NCI-H2196 (cell line): ENCODE data around the gene GRAMD1A.

Experiments used
- DNase-seq: peaks from one replicate; lab custom pipeline; 2025; ENCODE audit not compliant: unreplicated experiment; lab: John Stamatoyannopoulos, UW

GRAMD1A gene

DNA sequence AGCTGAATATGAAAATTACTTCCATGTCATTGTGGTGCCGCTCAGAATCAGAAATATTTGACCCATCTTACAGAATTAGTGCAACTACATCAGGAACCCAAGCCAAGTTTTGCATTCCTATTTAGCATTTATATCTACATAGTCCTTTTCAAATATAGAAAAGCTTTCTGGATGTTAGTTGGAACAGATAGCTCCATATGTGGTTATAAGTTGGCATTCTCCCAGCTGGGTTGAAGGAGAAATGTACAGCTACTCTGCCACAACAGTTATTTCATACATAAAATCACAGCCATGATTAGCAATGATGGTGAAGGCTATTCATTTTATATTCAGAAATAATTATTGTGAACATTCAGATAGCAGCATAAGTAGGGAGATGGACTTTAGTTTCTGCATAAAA, 69.6 kb downstream of the GRAMD1A start:
- DNase-seq, result no peak

DNA sequence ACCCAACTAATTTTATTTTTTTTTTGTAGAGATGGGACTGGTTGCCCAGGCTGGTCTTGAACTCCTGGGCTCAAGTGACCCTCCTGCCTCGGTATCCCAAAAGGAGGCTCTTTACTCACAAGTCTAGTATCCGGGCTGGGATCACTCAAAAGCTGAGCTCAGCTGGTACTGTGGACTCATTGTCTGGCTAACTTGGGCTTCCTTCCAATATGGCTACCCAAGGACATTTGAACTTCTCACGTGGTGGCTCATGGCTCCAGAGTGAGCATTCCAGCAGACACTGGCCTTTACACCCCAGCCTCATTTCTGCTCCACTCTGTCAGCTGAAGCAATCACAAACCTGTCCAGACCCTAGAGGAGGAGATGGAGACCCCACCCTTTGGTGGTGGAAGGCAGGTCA, 70.3 kb downstream of the GRAMD1A start:
- no peak for DNase-seq

DNA sequence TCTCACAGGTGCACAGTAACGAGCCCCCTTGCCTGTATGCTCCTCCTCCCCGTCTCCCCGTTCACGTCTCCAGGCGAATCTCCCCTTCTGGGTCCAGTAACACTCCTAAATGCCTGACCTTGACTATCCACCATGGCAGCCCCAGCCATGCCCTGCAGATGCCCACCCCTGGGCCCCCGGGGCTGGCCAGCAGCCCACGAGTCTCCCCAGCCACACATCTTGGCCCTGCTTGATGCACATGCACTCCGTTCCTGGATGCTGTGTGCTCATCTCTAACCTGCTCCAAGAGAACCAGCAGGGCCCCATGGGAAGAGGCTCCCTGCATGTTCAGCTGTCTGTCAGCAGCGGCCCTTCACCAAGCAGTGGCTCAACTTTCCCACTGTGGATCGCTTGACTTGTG, 73.4 kb downstream of the GRAMD1A start:
- DNase-seq, result no peak

- no peak for DNase-seq
These were observed 73.8 kb downstream of the GRAMD1A start for GRCh38 chr19:35073941-35074340.

GRCh38 chr19:35074426-35075201, 74.5 kb downstream of the GRAMD1A start:
- no peak for DNase-seq

DNA sequence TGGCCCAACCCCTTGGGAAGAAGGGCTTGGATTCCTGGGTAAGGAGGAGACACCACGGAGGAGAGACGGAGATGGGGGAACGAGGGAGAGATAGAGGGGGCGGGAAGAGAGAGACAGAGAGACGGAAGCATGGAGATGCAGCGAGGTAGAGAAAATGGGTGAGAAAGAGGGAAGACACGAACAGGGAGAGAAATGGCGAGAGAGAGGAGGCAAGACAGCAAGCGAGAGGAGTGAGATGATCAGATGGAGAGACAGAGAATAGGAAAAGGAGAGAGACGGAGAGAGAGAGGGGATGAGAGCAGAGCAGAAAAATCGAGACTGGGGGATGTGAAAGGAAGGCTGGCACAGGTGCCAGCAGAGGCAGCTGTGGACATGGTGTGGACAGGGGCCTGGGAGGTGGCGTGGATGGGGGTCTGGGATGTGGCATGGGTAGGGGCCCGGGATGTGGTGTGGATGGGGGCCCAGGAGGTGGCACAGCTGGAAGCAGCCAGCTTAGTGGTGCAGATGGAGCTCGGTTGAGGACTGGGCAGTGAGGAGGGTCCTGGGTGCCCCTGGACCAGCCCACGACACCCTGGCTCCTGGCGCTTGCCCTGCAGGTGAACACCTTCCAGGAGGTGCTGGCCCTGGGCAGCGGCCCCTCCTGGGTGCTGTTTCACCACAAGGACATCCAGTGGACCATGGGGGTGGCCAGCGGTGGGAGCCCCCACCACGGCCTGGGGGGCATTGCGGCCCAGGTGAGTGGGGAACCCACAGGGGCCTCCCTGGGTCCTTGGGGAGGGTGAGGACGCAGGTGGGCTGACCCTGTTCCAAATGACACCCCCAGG, 75.3 kb downstream of the GRAMD1A start:
- DNase-seq, result no peak

GRCh38 chr19:35076026-35076370, 75.9 kb downstream of the GRAMD1A start:
- no peak for DNase-seq
